Caco-2 (cell line): ENCODE data around the gene ELL3. TPM values are rescaled to one million over a fixed set of nuclear protein-coding genes. Genes with fewer than 3 reads are reported as not detected.

Experiments
- BruUV-seq: library from RNA; stranded (reverse); fragments of 400-500 nt; replicated peaks from 2 replicates; lab custom pipeline; 2021; lab: Mats Ljungman, UMichigan
- CTCF ChIA-PET: fragments of 300-600 bp; sonication (Branson Sonifier 250); formaldehyde crosslinking; loops from one replicate; lab custom pipeline; 2022; ENCODE audit warnings: antibody characterized with exemption; lab: Charles Lee
- POLR2A ChIA-PET: fragments of 300-600 bp; sonication (Branson Sonifier 250); formaldehyde crosslinking; loops from one replicate; lab custom pipeline; 2022; ENCODE audit warnings: antibody characterized with exemption; lab: Charles Lee
- DNase-seq, 2 experiments: peaks; one replicate each; pipeline versions ENCODE4 v3.0.0 to v3.0.0-alpha.2; 2020 to 2022
- H3K27me3 ChIP-seq: replicated peaks from 2 replicates; pipeline ENCODE4 v1.6.0; 2011; ENCODE audit warnings: low read length; ENCODE audit not compliant: control insufficient read depth, insufficient read depth
- H3K36me3 ChIP-seq: 2 replicates; pipeline ENCODE4 v1.5.1; 2011; ENCODE audit warnings: low read length; ENCODE audit not compliant: control insufficient read depth, insufficient read depth
- H3K4me1 ChIP-seq: fragments of 250-450 bp; sonication (Bioruptor Pico); 2 replicates; pipeline ENCODE4 v1.5.1; 2020; ENCODE audit warnings: mild to moderate bottlenecking
- H3K4me3 ChIP-seq: 2 replicates; pipeline ENCODE4 v1.5.1; 2011; ENCODE audit warnings: low read depth, mild to moderate bottlenecking, control low read depth, low read length
- H3K9me3 ChIP-seq: fragments of 250-450 bp; sonication (Bioruptor Pico); 2 replicates; pipeline ENCODE4 v1.5.1; 2020; ENCODE audit warnings: mild to moderate bottlenecking, moderate library complexity
- H3K27ac Mint-ChIP-seq: one replicate; pipeline ENCODE4 v1.8.0; 2022; ENCODE audit warnings: mixed read lengths; ENCODE audit not compliant: unreplicated experiment
- H3K27me3 Mint-ChIP-seq: one replicate; pipeline ENCODE4 v1.8.0; 2022; ENCODE audit warnings: mixed read lengths; ENCODE audit not compliant: insufficient read depth, unreplicated experiment
- H3K36me3 Mint-ChIP-seq: one replicate; pipeline ENCODE4 v1.8.0; 2022; ENCODE audit warnings: mild to moderate bottlenecking, mixed read lengths; ENCODE audit not compliant: insufficient read depth, unreplicated experiment
- H3K4me1 Mint-ChIP-seq: one replicate; pipeline ENCODE4 v1.8.0; 2022; ENCODE audit warnings: low read depth, mixed read lengths; ENCODE audit not compliant: unreplicated experiment
- H3K4me3 Mint-ChIP-seq: one replicate; pipeline ENCODE4 v1.8.0; 2022; ENCODE audit warnings: mild to moderate bottlenecking, moderate library complexity, mixed read lengths; ENCODE audit not compliant: unreplicated experiment
- H3K9me3 Mint-ChIP-seq: one replicate; pipeline ENCODE4 v1.8.0; 2022; ENCODE audit warnings: mixed read lengths; ENCODE audit not compliant: unreplicated experiment
- intact Hi-C: fragments of 100-400 bp; cut with micrococcal nuclease; formaldehyde crosslinking; loops from one replicate; pipeline ENCODE4 v1.10.0; 2022; ENCODE audit not compliant: unreplicated experiment
- total RNA-seq: library from RNA; stranded (reverse); gene quantifications from 2 replicates; pipeline ENCODE4 v1.2.3, GENCODE V29; 2022
- TF ChIP-seq, protein P1 (sequence below), 2 experiments: fragments of 200-600 bp in 1 of 2; IDR thresholded peaks; 1 replicate in 1 of 2; 2 replicates in 1 of 2; pipeline versions ENCODE4 v1.5.1 to v1.8.0; 2011 to 2022; ENCODE audit warnings: antibody characterized with exemption in 1 of 2, control low read depth in 1 of 2, inconsistent platforms in 1 of 2, low read depth in 1 of 2, low read length in 1 of 2, mild to moderate bottlenecking in 1 of 2, moderate library complexity in 1 of 2; ENCODE audit not compliant: insufficient read depth in 1 of 2, severe bottlenecking in 1 of 2, unreplicated experiment in 1 of 2

Gene ELL3
- total RNA-seq, 1 experiment from 2014 or later: 0.18 TPM

GRCh38 chr15:43771816-43772215 lies 5.0 kb downstream of the ELL3 start:
- ChIA-PET CTCF (no interaction called here), POLR2A (no interaction called here)
- Mint-ChIP-seq H3K9me3 (no peaks in the 10 kb centered on the region), H3K36me3 (peaks cover 78% of the 10 kb centered on the region), H3K27me3 (no peaks in the 10 kb centered on the region), H3K4me3 (no peak overlapping the region), H3K4me1 (no peaks in the 10 kb centered on the region), H3K27ac (no peak overlapping the region)
- no peak overlapping the region for H3K4me3 ChIP-seq
- intact Hi-C loops: no loop called here
- DNase-seq: no peak
- peaks cover 1% of the 10 kb centered on the region; the same call in 1 of the 2 replicates for H3K36me3 ChIP-seq
- H3K27me3 ChIP-seq: no peaks in the 10 kb centered on the region
- TF ChIP-seq, protein P1, sequence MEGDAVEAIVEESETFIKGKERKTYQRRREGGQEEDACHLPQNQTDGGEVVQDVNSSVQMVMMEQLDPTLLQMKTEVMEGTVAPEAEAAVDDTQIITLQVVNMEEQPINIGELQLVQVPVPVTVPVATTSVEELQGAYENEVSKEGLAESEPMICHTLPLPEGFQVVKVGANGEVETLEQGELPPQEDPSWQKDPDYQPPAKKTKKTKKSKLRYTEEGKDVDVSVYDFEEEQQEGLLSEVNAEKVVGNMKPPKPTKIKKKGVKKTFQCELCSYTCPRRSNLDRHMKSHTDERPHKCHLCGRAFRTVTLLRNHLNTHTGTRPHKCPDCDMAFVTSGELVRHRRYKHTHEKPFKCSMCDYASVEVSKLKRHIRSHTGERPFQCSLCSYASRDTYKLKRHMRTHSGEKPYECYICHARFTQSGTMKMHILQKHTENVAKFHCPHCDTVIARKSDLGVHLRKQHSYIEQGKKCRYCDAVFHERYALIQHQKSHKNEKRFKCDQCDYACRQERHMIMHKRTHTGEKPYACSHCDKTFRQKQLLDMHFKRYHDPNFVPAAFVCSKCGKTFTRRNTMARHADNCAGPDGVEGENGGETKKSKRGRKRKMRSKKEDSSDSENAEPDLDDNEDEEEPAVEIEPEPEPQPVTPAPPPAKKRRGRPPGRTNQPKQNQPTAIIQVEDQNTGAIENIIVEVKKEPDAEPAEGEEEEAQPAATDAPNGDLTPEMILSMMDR (IDR thresholded peaks at IDR 0.05; ENCODE audit: insufficient read depth in 1 of 2, low read depth in 1 of 2, low read length in 1 of 2, severe bottlenecking in 1 of 2, unreplicated experiment in 1 of 2): no peak
- H3K9me3 ChIP-seq: no peaks in the 10 kb centered on the region
- BruUV-seq: no TSS peak
- H3K4me1 ChIP-seq: no peaks in the 10 kb centered on the region

DNA sequence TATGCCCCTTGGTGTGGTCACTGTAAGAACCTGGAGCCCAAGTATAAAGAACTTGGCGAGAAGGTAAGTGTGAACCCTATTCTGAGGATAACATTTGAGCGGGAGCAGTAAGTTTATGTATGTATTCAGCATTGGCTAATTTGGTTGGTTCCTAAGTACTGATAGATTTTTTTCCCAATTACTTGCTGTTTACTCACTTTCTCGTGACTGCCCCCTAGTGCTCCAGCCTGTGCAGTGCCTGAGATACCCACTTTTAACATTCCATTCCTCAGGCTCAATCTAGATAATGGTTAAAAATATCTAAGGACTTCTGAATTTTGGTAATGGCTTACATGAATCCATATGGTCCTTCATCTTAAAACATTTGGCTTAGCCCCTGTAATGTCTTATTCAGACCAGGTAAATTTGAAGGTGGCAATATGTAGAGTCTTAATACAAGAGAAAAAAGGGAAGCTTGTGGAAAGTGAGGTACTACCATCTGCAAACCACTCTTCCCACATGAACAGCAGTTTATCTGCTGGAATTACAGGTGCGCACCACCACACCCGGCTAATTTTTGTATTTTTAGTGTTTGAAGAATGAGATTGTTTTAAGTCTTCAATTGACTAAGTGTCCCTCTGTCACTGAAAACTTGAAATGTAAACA lies 7.1 kb downstream of the ELL3 start:
- no peaks in the 10 kb centered on the region for H3K4me1 ChIP-seq
- intact Hi-C loops: no loop called here
- Mint-ChIP-seq H3K27me3 (no peaks in the 10 kb centered on the region), H3K36me3 (peaks cover 85% of the 10 kb centered on the region), H3K27ac (no peak overlapping the region), H3K9me3 (no peaks in the 10 kb centered on the region), H3K4me3 (no peak overlapping the region), H3K4me1 (no peaks in the 10 kb centered on the region)
- TF ChIP-seq, protein P1 (IDR thresholded peaks at IDR 0.05; ENCODE audit: insufficient read depth in 1 of 2, low read depth in 1 of 2, low read length in 1 of 2, severe bottlenecking in 1 of 2, unreplicated experiment in 1 of 2): peak; percentile 62 to 77
- no peak overlapping the region for H3K4me3 ChIP-seq
- H3K27me3 ChIP-seq: no peaks in the 10 kb centered on the region
- ChIA-PET CTCF (no interaction called here), POLR2A (no interaction called here)
- H3K9me3 ChIP-seq: no peaks in the 10 kb centered on the region
- no TSS peak for BruUV-seq
- DNase-seq: peak; percentile 57 to 69
- peaks cover 1% of the 10 kb centered on the region; the same call in 1 of the 2 replicates for H3K36me3 ChIP-seq

DNA sequence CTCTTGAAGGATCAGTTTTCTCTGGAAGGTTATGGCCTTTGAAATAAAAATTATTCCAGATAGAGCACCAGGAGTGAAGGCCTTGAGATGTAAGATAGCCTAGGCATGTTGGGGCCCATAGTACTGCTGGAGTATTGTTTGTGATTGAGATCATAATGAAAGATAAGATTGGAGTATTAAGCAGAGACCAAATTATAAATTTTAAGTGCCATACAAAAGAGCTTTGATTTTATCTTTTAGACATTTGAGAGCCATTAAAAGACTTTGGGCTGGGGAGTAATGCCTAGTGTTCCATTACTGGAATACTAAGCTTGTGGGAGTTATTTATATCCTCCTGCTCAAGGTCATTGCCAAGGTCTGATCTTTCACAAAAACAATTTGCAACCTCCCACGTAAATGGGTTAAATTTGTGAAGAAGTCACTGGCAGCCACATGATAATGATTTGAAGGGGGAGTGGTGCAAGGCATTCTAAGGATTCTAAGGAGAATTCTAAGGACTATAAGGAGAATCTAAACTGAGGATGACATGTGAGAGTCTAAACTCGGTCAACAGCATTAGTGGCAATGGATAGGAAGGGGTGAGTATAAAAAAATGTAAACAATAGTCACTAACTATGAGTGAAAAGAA lies 12.8 kb downstream of the ELL3 start:
- no peaks in the 10 kb centered on the region for H3K9me3 Mint-ChIP-seq
- H3K4me3 Mint-ChIP-seq: no peak overlapping the region
- no peaks in the 10 kb centered on the region for H3K27me3 ChIP-seq
- no peaks in the 10 kb centered on the region for H3K27me3 Mint-ChIP-seq
- no peak overlapping the region for H3K4me3 ChIP-seq
- CTCF ChIA-PET: no interaction called here
- POLR2A ChIA-PET: no interaction called here
- H3K9me3 ChIP-seq: no peaks in the 10 kb centered on the region
- no TSS peak for BruUV-seq
- no peaks in the 10 kb centered on the region; the same call in none of the 2 replicates for H3K36me3 ChIP-seq
- no peaks in the 10 kb centered on the region for H3K4me1 Mint-ChIP-seq
- no peak overlapping the region for H3K27ac Mint-ChIP-seq
- H3K36me3 Mint-ChIP-seq: peaks cover 97% of the 10 kb centered on the region
- TF ChIP-seq, protein P1 (IDR thresholded peaks at IDR 0.05; ENCODE audit: insufficient read depth in 1 of 2, low read depth in 1 of 2, low read length in 1 of 2, severe bottlenecking in 1 of 2, unreplicated experiment in 1 of 2): no peak
- DNase-seq: no peak
- intact Hi-C loops: loop anchor here (5.0 kb wide), 1 partner anchor 432 kb away; the partner anchor contains the start of gene LCMT2
- no peaks in the 10 kb centered on the region for H3K4me1 ChIP-seq
